ENCODE measurements around the gene CYTH1. TPM values are rescaled to one million over a fixed set of nuclear protein-coding genes. Genes with fewer than 3 reads are reported as not detected.

The CYTH1 gene
- total and polyA plus RNA-seq, 2 experiments from 2014 or later, result 10.4 to 11.7 TPM

DNA sequence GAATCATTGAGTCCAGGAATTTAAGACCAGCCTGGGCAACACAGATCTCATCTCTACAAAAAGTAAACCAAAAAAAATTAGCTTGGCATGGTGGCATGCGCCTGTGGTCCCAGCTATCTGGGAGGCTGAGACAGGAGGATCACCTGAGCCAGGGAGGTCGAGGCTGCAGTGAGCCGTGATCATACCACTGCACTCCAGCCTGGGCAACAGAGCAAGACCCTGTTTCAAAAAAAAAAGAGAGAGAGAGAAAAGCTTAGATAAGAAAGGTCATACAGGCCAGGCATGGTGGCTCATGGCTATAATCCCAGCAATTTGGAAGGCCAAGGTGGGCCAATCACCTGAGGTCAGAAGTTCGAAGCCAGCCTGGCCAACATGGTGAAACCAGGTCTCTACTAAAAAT, 141.4 kb downstream of the CYTH1 start:
- no peaks in the 10 kb centered on the region for H3K9me3 ChIP-seq (ENCODE audit: low read depth)

DNA sequence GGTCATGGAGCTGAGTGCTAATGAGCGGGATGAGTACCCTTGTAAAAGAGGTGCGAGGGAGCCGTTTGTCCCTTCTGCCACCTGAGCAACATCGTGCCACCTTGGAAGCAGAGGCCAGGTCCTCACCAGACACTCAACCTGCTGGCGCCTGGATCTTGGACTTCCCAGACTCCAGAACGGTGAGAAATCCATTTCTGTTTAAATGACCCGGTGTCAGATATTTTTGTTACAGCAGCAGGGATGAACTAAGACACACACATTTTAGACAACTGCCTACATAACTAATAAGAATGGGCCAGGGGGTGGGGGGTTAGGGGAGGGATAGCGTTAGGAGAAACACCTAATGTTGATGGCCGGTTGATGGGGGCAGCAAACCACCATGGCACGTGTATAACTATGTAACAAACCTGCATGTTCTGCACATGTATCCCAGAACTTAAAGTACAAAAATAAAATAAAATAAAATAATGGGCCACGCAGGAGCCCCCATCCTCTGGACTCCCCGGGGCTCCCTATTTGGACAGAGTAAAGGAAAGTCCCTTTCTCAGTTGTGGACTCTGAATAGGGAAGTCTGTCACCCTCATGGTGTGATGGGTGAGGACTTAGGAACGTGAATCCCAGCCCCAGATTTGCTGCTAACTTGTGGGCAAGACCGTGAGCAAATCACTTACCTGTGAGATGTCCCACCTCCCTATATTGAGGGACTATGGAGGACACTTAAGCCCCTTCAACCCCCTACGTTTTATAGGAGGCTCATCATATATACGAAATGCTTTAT, 144.2 kb downstream of the CYTH1 start:
- Histone ChIP-seq H3F3A (ENCODE audit: insufficient read depth) (no peaks in the 10 kb centered on the region), H3K36me3 (ENCODE audit: low read depth) (no peaks in the 10 kb centered on the region), H3K4me2 (ENCODE audit: unreplicated experiment) (no peak overlapping the region), H3K9me3 (ENCODE audit: low read depth) (no peaks in the 10 kb centered on the region), H3K27me3 (replicated peaks; ENCODE audit: insufficient read depth) (0 out of 2 replicates have a peak, but pooled peaks cover 4% of the 10 kb centered on the region), H3K9ac (no peak overlapping the region), H3K4me3 (no peak overlapping the region), H3K4me1 (ENCODE audit: insufficient read depth) (no peaks in the 10 kb centered on the region), H4K20me1 (ENCODE audit: insufficient read depth) (no peaks in the 10 kb centered on the region), H3K9me2 (ENCODE audit: insufficient read depth) (no peaks in the 10 kb centered on the region), H2AFZ (no peak overlapping the region), H3K79me2 (ENCODE audit: insufficient read depth) (no peaks in the 10 kb centered on the region), H3K27ac (no peak overlapping the region)
- DNase-seq, result no peak
- in situ Hi-C loops (cut with MboI), result no loop called here
- WGBS, 2 experiments (ENCODE audit: low coverage in 1 of 2, low lambda C conversion rate in 2 of 2, missing lambda C conversion rate in 2 of 2), result 73 to 79% methylated on average over 16 of the region's 16 CpGs
- TF ChIP-seq EZH2 (IDR thresholded peaks at IDR 0.05; ENCODE audit: insufficient read depth, poor library complexity, severe bottlenecking) (no peak), EZH2phosphoT487 (IDR thresholded peaks at IDR 0.05; ENCODE audit: insufficient read depth, low read depth) (no peak)

More for the DNA sequence above, 141.4 kb downstream of the CYTH1 start:
- WGBS, 2 experiments (ENCODE audit: low coverage in 1 of 2, low lambda C conversion rate in 2 of 2, missing lambda C conversion rate in 2 of 2), result 62% methylated on average over 4 of the region's 4 CpGs
- H3K9me2 ChIP-seq (ENCODE audit: insufficient read depth), result no peaks in the 10 kb centered on the region
- TF ChIP-seq EZH2 (IDR thresholded peaks at IDR 0.05; ENCODE audit: insufficient read depth, poor library complexity, severe bottlenecking) (no peak), EZH2phosphoT487 (IDR thresholded peaks at IDR 0.05; ENCODE audit: insufficient read depth, low read depth) (no peak)
- in situ Hi-C loops (cut with MboI), result no loop called here
- H4K20me1 ChIP-seq (ENCODE audit: insufficient read depth), result no peaks in the 10 kb centered on the region
- no peak for DNase-seq
- H3K4me3 ChIP-seq, result no peak overlapping the region
- no peaks in the 10 kb centered on the region for H3K4me1 ChIP-seq (ENCODE audit: insufficient read depth)
- no peak overlapping the region for H2AFZ ChIP-seq
- H3K27me3 ChIP-seq (replicated peaks; ENCODE audit: insufficient read depth), result peaks cover 4% of the 10 kb centered on the region; the same call in 1 of the 2 replicates
- no peaks in the 10 kb centered on the region for H3K79me2 ChIP-seq (ENCODE audit: insufficient read depth)
- H3K9ac ChIP-seq, result no peak overlapping the region
- no peaks in the 10 kb centered on the region for H3K36me3 ChIP-seq (ENCODE audit: low read depth)
- no peak overlapping the region for H3K4me2 ChIP-seq (ENCODE audit: unreplicated experiment)
- H3K27ac ChIP-seq, result no peak overlapping the region
- H3F3A ChIP-seq (ENCODE audit: insufficient read depth), result no peaks in the 10 kb centered on the region

DNA sequence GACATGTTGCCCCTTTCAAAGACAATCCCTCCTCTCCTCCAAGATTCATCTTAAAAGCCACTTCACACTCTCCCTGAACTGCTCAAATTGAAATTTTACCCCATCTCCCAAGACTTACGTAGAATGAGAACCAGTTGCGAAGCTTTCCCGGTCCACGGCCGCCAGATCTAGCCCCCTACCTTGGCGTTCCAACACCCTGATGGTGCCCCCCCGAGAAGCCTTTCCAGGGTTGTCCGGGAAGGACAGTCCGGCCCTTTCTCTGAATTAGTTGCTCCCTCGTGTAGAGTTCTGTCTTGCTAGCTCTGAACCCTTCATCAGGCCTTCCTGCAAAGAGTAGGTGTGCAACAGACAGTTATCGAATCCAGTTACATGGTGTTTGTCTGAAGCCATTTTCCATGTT, 144.9 kb downstream of the CYTH1 start:
- Histone ChIP-seq H3K36me3 (ENCODE audit: low read depth) (no peaks in the 10 kb centered on the region), H3K9ac (no peak overlapping the region), H3K79me2 (ENCODE audit: insufficient read depth) (no peaks in the 10 kb centered on the region), H3K4me1 (ENCODE audit: insufficient read depth) (no peaks in the 10 kb centered on the region), H3K9me2 (ENCODE audit: insufficient read depth) (no peaks in the 10 kb centered on the region), H4K20me1 (ENCODE audit: insufficient read depth) (no peaks in the 10 kb centered on the region), H3K4me2 (ENCODE audit: unreplicated experiment) (no peak overlapping the region), H3K4me3 (no peak overlapping the region), H2AFZ (no peak overlapping the region), H3K27ac (no peak overlapping the region), H3K27me3 (replicated peaks; ENCODE audit: insufficient read depth) (0 out of 2 replicates have a peak, but pooled peaks cover 4% of the 10 kb centered on the region), H3F3A (ENCODE audit: insufficient read depth) (no peaks in the 10 kb centered on the region), H3K9me3 (ENCODE audit: low read depth) (no peaks in the 10 kb centered on the region)
- TF ChIP-seq EZH2 (IDR thresholded peaks at IDR 0.05; ENCODE audit: insufficient read depth, poor library complexity, severe bottlenecking), result no peak
- no peak for TF ChIP-seq EZH2phosphoT487 (IDR thresholded peaks at IDR 0.05; ENCODE audit: insufficient read depth, low read depth)
- 75 to 78% methylated on average over 11 of the region's 11 CpGs for WGBS, 2 experiments (ENCODE audit: low coverage in 1 of 2, low lambda C conversion rate in 2 of 2, missing lambda C conversion rate in 2 of 2)
- no peak for DNase-seq
- in situ Hi-C loops (cut with MboI), result no loop called here

DNA sequence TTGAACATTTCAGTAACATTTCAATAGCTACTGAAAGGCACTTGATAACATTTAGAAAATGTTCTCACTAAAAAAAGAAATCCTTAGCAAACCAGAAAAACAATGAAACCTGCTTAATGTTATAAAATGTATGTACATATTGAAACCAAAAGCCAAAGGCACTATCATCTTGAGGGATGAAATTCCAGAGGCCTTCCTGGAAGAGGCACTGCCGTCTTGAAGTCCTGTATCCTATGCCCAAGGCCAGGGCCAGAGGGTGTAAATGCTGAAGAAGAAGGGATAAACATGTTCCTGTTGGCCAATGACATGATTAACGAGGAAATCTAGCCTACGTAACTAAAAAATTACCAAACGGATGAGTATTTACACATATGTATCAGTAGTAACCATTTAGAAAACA, 147.9 kb downstream of the CYTH1 start:
- 77 to 81% methylated on average over 4 of the region's 4 CpGs for WGBS, 2 experiments (ENCODE audit: low coverage in 1 of 2, low lambda C conversion rate in 2 of 2, missing lambda C conversion rate in 2 of 2)
- in situ Hi-C loops (cut with MboI), result no loop called here
- Histone ChIP-seq H3K9me3 (ENCODE audit: low read depth) (no peaks in the 10 kb centered on the region), H3K4me3 (no peak overlapping the region), H3K27me3 (replicated peaks; ENCODE audit: insufficient read depth) (0 out of 2 replicates have a peak, but pooled peaks cover 4% of the 10 kb centered on the region), H2AFZ (no peak overlapping the region), H4K20me1 (ENCODE audit: insufficient read depth) (no peaks in the 10 kb centered on the region), H3K36me3 (ENCODE audit: low read depth) (no peaks in the 10 kb centered on the region), H3F3A (ENCODE audit: insufficient read depth) (no peaks in the 10 kb centered on the region), H3K4me1 (ENCODE audit: insufficient read depth) (no peaks in the 10 kb centered on the region), H3K4me2 (ENCODE audit: unreplicated experiment) (no peak overlapping the region), H3K79me2 (ENCODE audit: insufficient read depth) (no peaks in the 10 kb centered on the region), H3K9me2 (ENCODE audit: insufficient read depth) (no peaks in the 10 kb centered on the region), H3K27ac (no peak overlapping the region), H3K9ac (no peak overlapping the region)
- no peak for DNase-seq
- TF ChIP-seq EZH2phosphoT487 (IDR thresholded peaks at IDR 0.05; ENCODE audit: insufficient read depth, low read depth), result no peak
- no peak for TF ChIP-seq EZH2 (IDR thresholded peaks at IDR 0.05; ENCODE audit: insufficient read depth, poor library complexity, severe bottlenecking)

Measured in GM23248 (cell line).